Hepatocyte (in vitro differentiated cells): Measurements from ENCODE around the gene HSPA4. TPM values are rescaled to one million over a fixed set of nuclear protein-coding genes. Genes with fewer than 3 reads are reported as not detected.

ENCODE experiments used
- DNase-seq: peaks from one replicate; pipeline ENCODE4 v3.0.0-alpha.2; 2016; ENCODE audit warnings: low spot score
- H2AFZ ChIP-seq: fragments of 200-600 bp; sonication (generic); 2 replicates; pipeline ENCODE4 v1.6.0; 2016; ENCODE audit warnings: antibody characterized with exemption, mild to moderate bottlenecking
- H3K27ac ChIP-seq: fragments of 200-600 bp; sonication (generic); 2 replicates; pipeline ENCODE4 v1.5.1; 2016; ENCODE audit warnings: mild to moderate bottlenecking
- H3K27me3 ChIP-seq: fragments of 200-600 bp; sonication (generic); 2 replicates; pipeline ENCODE4 v1.6.1; 2016
- H3K36me3 ChIP-seq: fragments of 200-600 bp; sonication (generic); replicated peaks from 2 replicates; pipeline ENCODE4 v1.5.1; 2016; ENCODE audit warnings: low read depth; ENCODE audit not compliant: insufficient read depth
- H3K4me1 ChIP-seq: fragments of 200-600 bp; sonication (generic); 2 replicates; pipeline ENCODE4 v1.5.1; 2016; ENCODE audit warnings: mild to moderate bottlenecking, moderate library complexity; ENCODE audit not compliant: insufficient read depth
- H3K4me2 ChIP-seq: fragments of 200-600 bp; sonication (generic); 2 replicates; pipeline ENCODE4 v1.6.0; 2016
- H3K4me3 ChIP-seq: fragments of 200-600 bp; sonication (generic); 2 replicates; pipeline ENCODE4 v1.5.1; 2016; ENCODE audit warnings: mild to moderate bottlenecking
- H3K79me2 ChIP-seq: fragments of 200-600 bp; sonication (generic); 2 replicates; pipeline ENCODE4 v1.6.0; 2017; ENCODE audit warnings: mild to moderate bottlenecking
- H3K9me2 ChIP-seq: fragments of 200-600 bp; sonication (generic); replicated peaks from 2 replicates; pipeline ENCODE4 v1.6.0; 2017; ENCODE audit warnings: mild to moderate bottlenecking; ENCODE audit not compliant: insufficient read depth
- H3K9me3 ChIP-seq: fragments of 200-600 bp; sonication (generic); 2 replicates; pipeline ENCODE4 v1.5.1; 2016; ENCODE audit warnings: low read depth, mild to moderate bottlenecking
- H4K20me1 ChIP-seq: fragments of 200-600 bp; sonication (generic); 2 replicates; pipeline ENCODE4 v1.6.0; 2016; ENCODE audit warnings: mild to moderate bottlenecking; ENCODE audit not compliant: insufficient read depth, poor library complexity, severe bottlenecking
- CTCF ChIP-seq: fragments of 200-600 bp; sonication (generic); IDR thresholded peaks from 2 replicates; pipeline ENCODE4 v1.5.1; 2016; ENCODE audit warnings: antibody characterized with exemption, mild to moderate bottlenecking; ENCODE audit not compliant: poor library complexity
- EZH2 ChIP-seq: fragments of 200-600 bp; sonication (generic); IDR thresholded peaks from 2 replicates; pipeline ENCODE4 v1.6.1; 2016; ENCODE audit warnings: antibody characterized with exemption, mild to moderate bottlenecking, borderline replicate concordance
- EZH2phosphoT487 ChIP-seq: fragments of 200-600 bp; sonication (generic); IDR thresholded peaks from one replicate; pipeline ENCODE4 v1.6.1; 2018; ENCODE audit warnings: antibody characterized with exemption, mild to moderate bottlenecking, low read depth, moderate library complexity; ENCODE audit not compliant: unreplicated experiment, severe bottlenecking
- WGBS: methylation state at CpG from one replicate; pipeline ENCODE4 v1.1.6; 2016; ENCODE audit warnings: low lambda C conversion rate; ENCODE audit errors: missing lambda C conversion rate; 5-methylcytosine and 5-hydroxymethylcytosine counted together
- polyA plus RNA-seq: library from polyadenylated mRNA; unstranded; fragments of >200 nt; fragmentation: Nextera tagmentation; extraction: Ambion mirVana; gene quantifications from 2 replicates; pipeline ENCODE4 v1.2.1, GENCODE V29; 2016
- total RNA-seq: library from RNA; depleted of rRNA; stranded (reverse); fragments of >200 nt; gene quantifications from 2 replicates; pipeline ENCODE4 v1.2.3, GENCODE V29; 2014

HSPA4 gene
- total and polyA plus RNA-seq, 2 experiments from 2014 or later = 87.1 to 110 TPM

GRCh38 chr5:133075572-133076536 is 24.0 kb downstream of the HSPA4 start:
- TF ChIP-seq EZH2phosphoT487 (no peak), CTCF (no peak), EZH2 (no peak)
- no peaks in the 10 kb centered on the region for H3K9me2 ChIP-seq
- peak overlapping the region; percentile 39 for H3K27ac ChIP-seq
- H3K4me3 ChIP-seq = no peak overlapping the region
- WGBS = 79% methylated on average over 7 of the region's 7 CpGs
- H3K79me2 ChIP-seq = peaks cover 80% of the 10 kb centered on the region
- no peaks in the 10 kb centered on the region for H3K4me1 ChIP-seq
- no peaks in the 10 kb centered on the region for H3K27me3 ChIP-seq
- no peaks in the 10 kb centered on the region for H3K36me3 ChIP-seq
- no peaks in the 10 kb centered on the region for H3K9me3 ChIP-seq
- peak; percentile 8 for DNase-seq
- no peak overlapping the region for H3K4me2 ChIP-seq
- H4K20me1 ChIP-seq = peaks cover 8% of the 10 kb centered on the region
- H2AFZ ChIP-seq = no peak overlapping the region

GRCh38 chr5:133079048-133079447 is 27.2 kb downstream of the HSPA4 start:
- Histone ChIP-seq H3K9me3 (no peaks in the 10 kb centered on the region), H3K4me1 (no peaks in the 10 kb centered on the region), H3K79me2 (peaks cover 89% of the 10 kb centered on the region), H3K9me2 (no peaks in the 10 kb centered on the region), H3K4me2 (no peak overlapping the region), H4K20me1 (peaks cover 8% of the 10 kb centered on the region), H3K27ac (no peak overlapping the region), H3K4me3 (no peak overlapping the region), H3K36me3 (no peaks in the 10 kb centered on the region), H2AFZ (no peak overlapping the region), H3K27me3 (no peaks in the 10 kb centered on the region)
- TF ChIP-seq EZH2phosphoT487 = no peak
- no peak for TF ChIP-seq EZH2
- no peak for TF ChIP-seq CTCF
- 96% methylated on average over 3 of the region's 3 CpGs for WGBS
- no peak for DNase-seq

DNA sequence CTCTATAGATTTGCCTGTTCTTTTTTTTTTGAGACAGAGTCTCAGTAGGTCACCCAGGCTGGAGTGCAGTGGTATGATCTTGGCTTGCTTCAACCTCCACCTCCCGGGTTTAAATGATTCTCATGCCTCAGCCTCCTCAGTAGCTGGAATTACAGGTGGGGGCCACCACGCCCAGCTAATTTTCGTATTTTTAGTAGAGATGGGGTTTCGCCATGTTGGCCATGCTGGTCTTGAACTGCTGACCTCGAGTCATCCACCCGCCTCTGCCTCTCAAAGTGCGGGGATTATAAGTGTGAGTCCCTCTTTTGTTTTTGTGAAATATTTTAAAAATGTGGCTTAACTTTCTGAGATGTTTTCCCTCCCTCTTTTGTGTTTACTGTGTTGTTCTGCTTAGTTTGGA is 29.2 kb downstream of the HSPA4 start:
- no peaks in the 10 kb centered on the region for H3K9me2 ChIP-seq
- H3K4me1 ChIP-seq = no peaks in the 10 kb centered on the region
- no peak for DNase-seq
- no peaks in the 10 kb centered on the region for H3K36me3 ChIP-seq
- H3K9me3 ChIP-seq = no peaks in the 10 kb centered on the region
- 92% methylated on average over 7 of the region's 7 CpGs for WGBS
- no peaks in the 10 kb centered on the region for H3K27me3 ChIP-seq
- TF ChIP-seq EZH2 (no peak), CTCF (no peak), EZH2phosphoT487 (no peak)
- no peak overlapping the region for H2AFZ ChIP-seq
- no peak overlapping the region for H3K27ac ChIP-seq
- H3K4me3 ChIP-seq = no peak overlapping the region
- H4K20me1 ChIP-seq = peaks cover 10% of the 10 kb centered on the region
- peaks cover 93% of the 10 kb centered on the region for H3K79me2 ChIP-seq
- H3K4me2 ChIP-seq = no peak overlapping the region
